K562 (cell line): ENCODE data around the gene CBR4. TPM values are rescaled to one million over a fixed set of nuclear protein-coding genes. Genes with fewer than 3 reads are reported as not detected.

Source experiments
- ATAC-seq: fragments of 200-7000 bp; cut with Tn5 transposase; 3 replicates; pipeline ENCODE4 v1.9.1; 2020; ENCODE audit warnings: moderate library complexity
- BruUV-seq: library from RNA; stranded (reverse); fragments of 400-500 nt; replicated peaks from 2 replicates; lab custom pipeline; 2021; lab: Mats Ljungman, UMichigan
- CTCF ChIA-PET: fragments of 300-600 bp; formaldehyde crosslinking; extraction: SDS; loops from one replicate; lab custom pipeline; 2021; ENCODE audit warnings: low intra/inter-chr PET ratio; lab: Yijun Ruan, JAX
- POLR2A ChIA-PET: fragments of 300-600, 350-650 bp; sonication (Branson Sonifier 250); formaldehyde crosslinking; extraction: SDS; loops from one replicate; lab custom pipeline; 2021; ENCODE audit warnings: antibody characterized with exemption, inconsistent platforms; lab: Yijun Ruan, JAX
- DNase-seq, 4 experiments: peaks; one replicate each; pipeline versions ENCODE4 v3.0.0 to v3.0.0-alpha.2; 2011 to 2018; ENCODE audit warnings: low spot score in 3 of 4, mixed read lengths in 3 of 4; ENCODE audit errors: extremely low read depth in 1 of 4
- FAIRE-seq: peaks from 2 replicates; lab custom pipeline; 2011; peaks lifted over from hg19 to GRCh38; lab: Jason Lieb, UNC
- H2AFZ ChIP-seq: 2 replicates; pipeline ENCODE4 v1.6.0; 2011; ENCODE audit warnings: low read depth, low read length, control low read depth, inconsistent platforms
- H3K27ac ChIP-seq: fragments of 200-600 bp; 3 replicates; pipeline ENCODE4 v1.8.0; 2011; ENCODE audit warnings: low read depth, mild to moderate bottlenecking, control low read depth, inconsistent platforms, low read length, moderate library complexity, mixed read lengths; ENCODE audit errors: extremely low read depth
- H3K27me3 ChIP-seq, 2 experiments: fragments of 300-600 bp in 1 of 2; 2 replicates in 1 of 2; 3 replicates in 1 of 2; pipeline versions ENCODE4 v1.6.0 to v1.8.0; 2011; ENCODE audit warnings: inconsistent platforms in 2 of 2, low read length in 2 of 2, mild to moderate bottlenecking in 1 of 2, mixed read lengths in 1 of 2, moderate library complexity in 1 of 2; ENCODE audit not compliant: control insufficient read depth in 2 of 2, insufficient read depth in 2 of 2
- H3K36me3 ChIP-seq: fragments of 300-600 bp; 3 replicates; pipeline ENCODE4 v1.8.0; 2011; ENCODE audit warnings: mild to moderate bottlenecking, low read length, inconsistent platforms; ENCODE audit not compliant: control insufficient read depth, insufficient read depth
- H3K4me1 ChIP-seq, 2 experiments: fragments of 200-600 bp in 1 of 2; replicated peaks in 1 of 2; 2 replicates in 1 of 2; 3 replicates in 1 of 2; pipeline versions ENCODE4 v1.5.1 to v1.8.0; 2011; ENCODE audit warnings: inconsistent platforms in 2 of 2, low read length in 2 of 2, mild to moderate bottlenecking in 1 of 2, mixed read lengths in 1 of 2, moderate library complexity in 1 of 2; ENCODE audit not compliant: control insufficient read depth in 2 of 2, insufficient read depth in 2 of 2
- H3K4me2 ChIP-seq: 2 replicates; pipeline ENCODE4 v1.6.1; 2011; ENCODE audit warnings: low read length, control low read depth, inconsistent platforms, mixed read lengths; ENCODE audit not compliant: insufficient read depth
- H3K4me3 ChIP-seq: fragments of 200-600 bp; sonication (generic), shearing (Covaris generic); 2 replicates; pipeline ENCODE4 v1.5.1; 2016; ENCODE audit warnings: control low read depth, inconsistent platforms
- H3K79me2 ChIP-seq: fragments of 200-600 bp; 3 replicates; pipeline ENCODE4 v1.8.0; 2011; ENCODE audit warnings: low read length, inconsistent platforms; ENCODE audit not compliant: control insufficient read depth, insufficient read depth
- H3K9ac ChIP-seq, 2 experiments: 2 replicates each; pipeline versions ENCODE4 v1.6.0 to v1.6.1; 2011; ENCODE audit warnings: low read depth in 2 of 2, low read length in 2 of 2, control low read depth in 1 of 2, inconsistent platforms in 1 of 2, mild to moderate bottlenecking in 1 of 2, mixed read lengths in 1 of 2; ENCODE audit not compliant: insufficient read depth in 1 of 2
- H3K9me1 ChIP-seq: one replicate; pipeline ENCODE4 v1.6.0; 2011; ENCODE audit warnings: inconsistent platforms, mild to moderate bottlenecking, low read length, moderate library complexity; ENCODE audit not compliant: control insufficient read depth, insufficient read depth
- H3K9me3 ChIP-seq: replicated peaks from 2 replicates; pipeline ENCODE4 v1.5.1; 2011; ENCODE audit warnings: low read depth, low read length, inconsistent platforms; ENCODE audit not compliant: control insufficient read depth, insufficient read depth
- H4K20me1 ChIP-seq: replicated peaks from 2 replicates; pipeline ENCODE4 v1.6.1; 2011; ENCODE audit warnings: low read length, inconsistent platforms, mixed read lengths; ENCODE audit not compliant: control insufficient read depth, insufficient read depth
- BCOR ChIP-seq: fragments of 450-650 bp; IDR thresholded peaks from 2 replicates; pipeline ENCODE4 v1.6.1; 2016
- ERF ChIP-seq: fragments of 450-650 bp; formaldehyde crosslinking; IDR thresholded peaks from 2 replicates; pipeline ENCODE4 v1.4.0; 2020; ENCODE audit warnings: mild to moderate bottlenecking, mixed read lengths
- ETV1 ChIP-seq: fragments of 450-650 bp; conservative IDR thresholded peaks from 2 replicates; pipeline ENCODE4 v1.6.1; 2016; ENCODE audit warnings: missing genetic modification characterization, control low read depth, low read depth, missing compliant biosample characterization
- HDAC3 ChIP-seq: fragments of 450-650 bp; IDR thresholded peaks from 2 replicates; pipeline ENCODE4 v1.6.1; 2018; ENCODE audit warnings: borderline replicate concordance, mild to moderate bottlenecking, moderate library complexity; ENCODE audit not compliant: partially characterized antibody
- in situ Hi-C: fragments of 300-500 bp; cut with MboI; formaldehyde crosslinking; loops from 4 replicates; pipeline ENCODE4 v1.15.0; 2018; ENCODE audit warnings: inconsistent platforms, mixed read lengths
- intact Hi-C: fragments of 100-400 bp; cut with micrococcal nuclease; formaldehyde crosslinking; loops from 2 replicates; pipeline ENCODE4 v1.14.2; 2022
- polyA plus RNA-seq, 8 experiments: library from polyadenylated mRNA; depleted of rRNA in 4 of 8; stranded (reverse) in 5 of 8; unstranded in 3 of 8; fragments of >200 nt; fragmentation: Nextera tagmentation in 2 of 8; fragmentation: Illumina TruSeq in 1 of 8; extraction: Ambion mirVana in 2 of 8; extraction: Trizol in 1 of 8; gene quantifications; 2 replicates each; pipeline versions ENCODE4 v1.2.1 to v1.2.3, GENCODE V29; 2011 to 2014; ENCODE audit warnings: inconsistent platforms in 1 of 8, missing spikeins in 1 of 8
- total RNA-seq, 7 experiments: library from RNA; depleted of rRNA in 6 of 7; stranded (reverse); fragments of >200 nt in 6 of 7; fragmentation: Illumina TruSeq in 2 of 7; extraction: Trizol in 2 of 7; gene quantifications; 2 replicates each; pipeline versions ENCODE4 v1.2.1 to v1.2.3, GENCODE V29; 2011 to 2021; ENCODE audit warnings: low replicate concordance in 1 of 7
- TF ChIP-seq, protein P1 (sequence below): fragments of 450-650 bp; IDR thresholded peaks from 2 replicates; pipeline ENCODE4 v1.6.1; 2016; ENCODE audit warnings: mild to moderate bottlenecking

The CBR4 gene
- total and polyA plus RNA-seq, 9 of the 15 experiments (the other 6 are each of a cell fraction or from before 2014, with no cell fraction given), result 12.1 to 26.4 (median 18.6) TPM

DNA sequence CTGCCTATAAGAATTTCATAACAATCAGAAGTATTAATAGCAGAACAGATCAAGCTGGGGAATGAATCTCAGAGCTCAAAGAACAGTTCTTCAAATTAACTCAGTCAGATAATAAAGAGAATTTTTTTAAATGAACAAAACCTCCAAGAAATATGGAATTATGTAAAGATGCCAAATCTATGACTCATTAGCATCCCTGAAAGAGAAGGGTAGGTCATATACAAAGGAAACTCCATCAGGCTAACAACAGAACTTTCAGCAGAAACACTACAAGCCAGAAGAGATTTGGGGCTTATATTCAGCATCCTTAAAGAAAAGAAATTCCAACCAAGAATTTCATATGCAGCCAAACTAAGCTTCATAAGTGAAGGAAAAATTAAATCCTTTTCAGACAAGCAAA, 28.6 kb downstream of the CBR4 start:
- DNase-seq, result no peak
- H3K9ac ChIP-seq, result no peak overlapping the region
- peaks cover 3% of the 10 kb centered on the region for H3K9me3 ChIP-seq
- H3K4me1 ChIP-seq, result no peaks in the 10 kb centered on the region
- no peaks in the 10 kb centered on the region for H3K27me3 ChIP-seq
- H3K4me3 ChIP-seq, result no peak overlapping the region
- no TSS peak for BruUV-seq
- no peak overlapping the region for H2AFZ ChIP-seq
- H3K4me2 ChIP-seq, result no peak overlapping the region
- TF ChIP-seq ERF (CRISPR knock-in tag), result no peak
- no peak for TF ChIP-seq BCOR
- no peak for TF ChIP-seq ETV1 (tag)
- TF ChIP-seq HDAC3, result no peak
- TF ChIP-seq, protein P1, sequence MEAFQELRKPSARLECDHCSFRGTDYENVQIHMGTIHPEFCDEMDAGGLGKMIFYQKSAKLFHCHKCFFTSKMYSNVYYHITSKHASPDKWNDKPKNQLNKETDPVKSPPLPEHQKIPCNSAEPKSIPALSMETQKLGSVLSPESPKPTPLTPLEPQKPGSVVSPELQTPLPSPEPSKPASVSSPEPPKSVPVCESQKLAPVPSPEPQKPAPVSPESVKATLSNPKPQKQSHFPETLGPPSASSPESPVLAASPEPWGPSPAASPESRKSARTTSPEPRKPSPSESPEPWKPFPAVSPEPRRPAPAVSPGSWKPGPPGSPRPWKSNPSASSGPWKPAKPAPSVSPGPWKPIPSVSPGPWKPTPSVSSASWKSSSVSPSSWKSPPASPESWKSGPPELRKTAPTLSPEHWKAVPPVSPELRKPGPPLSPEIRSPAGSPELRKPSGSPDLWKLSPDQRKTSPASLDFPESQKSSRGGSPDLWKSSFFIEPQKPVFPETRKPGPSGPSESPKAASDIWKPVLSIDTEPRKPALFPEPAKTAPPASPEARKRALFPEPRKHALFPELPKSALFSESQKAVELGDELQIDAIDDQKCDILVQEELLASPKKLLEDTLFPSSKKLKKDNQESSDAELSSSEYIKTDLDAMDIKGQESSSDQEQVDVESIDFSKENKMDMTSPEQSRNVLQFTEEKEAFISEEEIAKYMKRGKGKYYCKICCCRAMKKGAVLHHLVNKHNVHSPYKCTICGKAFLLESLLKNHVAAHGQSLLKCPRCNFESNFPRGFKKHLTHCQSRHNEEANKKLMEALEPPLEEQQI, result no peak
- no peaks in the 10 kb centered on the region for H3K79me2 ChIP-seq
- CTCF ChIA-PET, result no interaction called here
- H3K36me3 ChIP-seq, result peaks cover 14% of the 10 kb centered on the region; the same call in 1 of the 3 replicates
- no peak for ATAC-seq
- in situ Hi-C loops, result no loop called here
- FAIRE-seq, result no peak
- intact Hi-C loops, result no loop called here
- H3K27ac ChIP-seq, result no peak overlapping the region
- H4K20me1 ChIP-seq, result no peaks in the 10 kb centered on the region
- POLR2A ChIA-PET, result no interaction called here
- H3K9me1 ChIP-seq, result no peaks in the 10 kb centered on the region
